K562 (cell line): Measurements from ENCODE around the gene RND1. TPM values are rescaled to one million over a fixed set of nuclear protein-coding genes. Genes with fewer than 3 reads are reported as not detected.

Experiments
- ATAC-seq: fragments of 200-7000 bp; cut with Tn5 transposase; 3 replicates; pipeline ENCODE4 v1.9.1; 2020; ENCODE audit warnings: moderate library complexity
- BruUV-seq: library from RNA; stranded (reverse); fragments of 400-500 nt; replicated peaks from 2 replicates; lab custom pipeline; 2021; lab: Mats Ljungman, UMichigan
- CTCF ChIA-PET: fragments of 300-600 bp; formaldehyde crosslinking; extraction: SDS; loops from one replicate; lab custom pipeline; 2021; ENCODE audit warnings: low intra/inter-chr PET ratio; lab: Yijun Ruan, JAX
- POLR2A ChIA-PET: fragments of 300-600, 350-650 bp; sonication (Branson Sonifier 250); formaldehyde crosslinking; extraction: SDS; loops from one replicate; lab custom pipeline; 2021; ENCODE audit warnings: antibody characterized with exemption, inconsistent platforms; lab: Yijun Ruan, JAX
- DNase-seq, 4 experiments: peaks; one replicate each; pipeline versions ENCODE4 v3.0.0 to v3.0.0-alpha.2; 2011 to 2018; ENCODE audit warnings: low spot score in 3 of 4, mixed read lengths in 3 of 4; ENCODE audit errors: extremely low read depth in 1 of 4
- FAIRE-seq: peaks from 2 replicates; lab custom pipeline; 2011; peaks lifted over from hg19 to GRCh38; lab: Jason Lieb, UNC
- H2AFZ ChIP-seq: 2 replicates; pipeline ENCODE4 v1.6.0; 2011; ENCODE audit warnings: low read depth, low read length, control low read depth, inconsistent platforms
- H3K27ac ChIP-seq: fragments of 200-600 bp; 3 replicates; pipeline ENCODE4 v1.8.0; 2011; ENCODE audit warnings: low read depth, mild to moderate bottlenecking, control low read depth, inconsistent platforms, low read length, moderate library complexity, mixed read lengths; ENCODE audit errors: extremely low read depth
- H3K27me3 ChIP-seq, 2 experiments: fragments of 300-600 bp in 1 of 2; 2 replicates in 1 of 2; 3 replicates in 1 of 2; pipeline versions ENCODE4 v1.6.0 to v1.8.0; 2011; ENCODE audit warnings: inconsistent platforms in 2 of 2, low read length in 2 of 2, mild to moderate bottlenecking in 1 of 2, mixed read lengths in 1 of 2, moderate library complexity in 1 of 2; ENCODE audit not compliant: control insufficient read depth in 2 of 2, insufficient read depth in 2 of 2
- H3K36me3 ChIP-seq: fragments of 300-600 bp; 3 replicates; pipeline ENCODE4 v1.8.0; 2011; ENCODE audit warnings: mild to moderate bottlenecking, low read length, inconsistent platforms; ENCODE audit not compliant: control insufficient read depth, insufficient read depth
- H3K4me1 ChIP-seq, 2 experiments: fragments of 200-600 bp in 1 of 2; replicated peaks in 1 of 2; 2 replicates in 1 of 2; 3 replicates in 1 of 2; pipeline versions ENCODE4 v1.5.1 to v1.8.0; 2011; ENCODE audit warnings: inconsistent platforms in 2 of 2, low read length in 2 of 2, mild to moderate bottlenecking in 1 of 2, mixed read lengths in 1 of 2, moderate library complexity in 1 of 2; ENCODE audit not compliant: control insufficient read depth in 2 of 2, insufficient read depth in 2 of 2
- H3K4me2 ChIP-seq: 2 replicates; pipeline ENCODE4 v1.6.1; 2011; ENCODE audit warnings: low read length, control low read depth, inconsistent platforms, mixed read lengths; ENCODE audit not compliant: insufficient read depth
- H3K4me3 ChIP-seq: fragments of 200-600 bp; sonication (generic), shearing (Covaris generic); 2 replicates; pipeline ENCODE4 v1.5.1; 2016; ENCODE audit warnings: control low read depth, inconsistent platforms
- H3K79me2 ChIP-seq: fragments of 200-600 bp; 3 replicates; pipeline ENCODE4 v1.8.0; 2011; ENCODE audit warnings: low read length, inconsistent platforms; ENCODE audit not compliant: control insufficient read depth, insufficient read depth
- H3K9ac ChIP-seq, 2 experiments: 2 replicates each; pipeline versions ENCODE4 v1.6.0 to v1.6.1; 2011; ENCODE audit warnings: low read depth in 2 of 2, low read length in 2 of 2, control low read depth in 1 of 2, inconsistent platforms in 1 of 2, mild to moderate bottlenecking in 1 of 2, mixed read lengths in 1 of 2; ENCODE audit not compliant: insufficient read depth in 1 of 2
- H3K9me1 ChIP-seq: one replicate; pipeline ENCODE4 v1.6.0; 2011; ENCODE audit warnings: inconsistent platforms, mild to moderate bottlenecking, low read length, moderate library complexity; ENCODE audit not compliant: control insufficient read depth, insufficient read depth
- H3K9me3 ChIP-seq: replicated peaks from 2 replicates; pipeline ENCODE4 v1.5.1; 2011; ENCODE audit warnings: low read depth, low read length, inconsistent platforms; ENCODE audit not compliant: control insufficient read depth, insufficient read depth
- H4K20me1 ChIP-seq: replicated peaks from 2 replicates; pipeline ENCODE4 v1.6.1; 2011; ENCODE audit warnings: low read length, inconsistent platforms, mixed read lengths; ENCODE audit not compliant: control insufficient read depth, insufficient read depth
- CHD4 ChIP-seq: fragments of 200-600 bp; sonication (generic); IDR thresholded peaks from 3 replicates; pipeline ENCODE4 v1.6.1; 2012; ENCODE audit warnings: low read depth, mild to moderate bottlenecking, mixed read lengths, low read length, inconsistent platforms; ENCODE audit not compliant: insufficient read depth, insufficient replicate concordance, poor library complexity, severe bottlenecking
- MAFF ChIP-seq: IDR thresholded peaks from 2 replicates; pipeline ENCODE4 v1.6.1; 2012; ENCODE audit warnings: low read length, improper control_type of control experiment
- SMAD2 ChIP-seq: fragments of 150-350 bp; IDR thresholded peaks from 2 replicates; pipeline ENCODE4 v1.6.1; 2014; ENCODE audit warnings: low read depth, mild to moderate bottlenecking, low read length
- SPI1 ChIP-seq: IDR thresholded peaks from 2 replicates; pipeline ENCODE4 v1.6.1; 2011; ENCODE audit warnings: low read depth, low read length, control low read depth, borderline replicate concordance
- ZBTB11 ChIP-seq, 3 experiments: fragments of 200-800 bp in 1 of 3; fragments of 250-450 bp in 1 of 3; fragments of 450-650 bp in 1 of 3; sonication (Bioruptor Pico) in 1 of 3; sonication (Bioruptor generic) in 1 of 3; formaldehyde crosslinking in 1 of 3; IDR thresholded peaks; 2 replicates each; pipeline versions ENCODE4 v1.6.1 to v1.8.0; 2016 to 2022; ENCODE audit warnings: mild to moderate bottlenecking in 2 of 3, missing genetic modification characterization in 2 of 3, missing compliant biosample characterization in 1 of 3, moderate library complexity in 1 of 3
- ZZZ3 ChIP-seq: fragments of 450-650 bp; IDR thresholded peaks from 2 replicates; pipeline ENCODE4 v1.6.1; 2016; ENCODE audit warnings: antibody characterized with exemption, mild to moderate bottlenecking, moderate library complexity
- WGBS: fragments of 100-300 bp; shearing (Covaris generic); methylation state at CpG from one replicate; pipeline ENCODE4 v1.1.6; 2016; ENCODE audit warnings: low coverage, mixed read lengths; ENCODE audit not compliant: insufficient coverage; ENCODE audit errors: missing lambda C conversion rate; 5-methylcytosine and 5-hydroxymethylcytosine counted together
- in situ Hi-C: fragments of 300-500 bp; cut with MboI; formaldehyde crosslinking; loops from 4 replicates; pipeline ENCODE4 v1.15.0; 2018; ENCODE audit warnings: inconsistent platforms, mixed read lengths
- intact Hi-C: fragments of 100-400 bp; cut with micrococcal nuclease; formaldehyde crosslinking; loops from 2 replicates; pipeline ENCODE4 v1.14.2; 2022
- polyA plus RNA-seq, 8 experiments: library from polyadenylated mRNA; depleted of rRNA in 4 of 8; stranded (reverse) in 5 of 8; unstranded in 3 of 8; fragments of >200 nt; fragmentation: Nextera tagmentation in 2 of 8; fragmentation: Illumina TruSeq in 1 of 8; extraction: Ambion mirVana in 2 of 8; extraction: Trizol in 1 of 8; gene quantifications; 2 replicates each; pipeline versions ENCODE4 v1.2.1 to v1.2.3, GENCODE V29; 2011 to 2014; ENCODE audit warnings: inconsistent platforms in 1 of 8, missing spikeins in 1 of 8
- total RNA-seq, 7 experiments: library from RNA; depleted of rRNA in 6 of 7; stranded (reverse); fragments of >200 nt in 6 of 7; fragmentation: Illumina TruSeq in 2 of 7; extraction: Trizol in 2 of 7; gene quantifications; 2 replicates each; pipeline versions ENCODE4 v1.2.1 to v1.2.3, GENCODE V29; 2011 to 2021; ENCODE audit warnings: low replicate concordance in 1 of 7
- TF ChIP-seq, protein P1 (sequence below), 3 experiments: IDR thresholded peaks in 2 of 3; conservative IDR thresholded peaks in 1 of 3; 2 replicates each; pipeline ENCODE4 v1.5.1; 2011 to 2012; ENCODE audit warnings: low read length in 3 of 3, mild to moderate bottlenecking in 3 of 3, control low read depth in 2 of 3, improper control_type of control experiment in 1 of 3, inconsistent platforms in 1 of 3, low read depth in 1 of 3, mixed read lengths in 1 of 3, moderate library complexity in 1 of 3; ENCODE audit not compliant: insufficient read depth in 2 of 3
- TF ChIP-seq, protein P2 (sequence below): IDR thresholded peaks from 2 replicates; pipeline ENCODE4 v1.6.1; 2011; ENCODE audit warnings: borderline replicate concordance, low read depth, mild to moderate bottlenecking, moderate library complexity, low read length; ENCODE audit not compliant: insufficient read depth, poor library complexity, severe bottlenecking

RND1 gene
- total and polyA plus RNA-seq, 9 of the 15 experiments (the other 6 are each of a cell fraction or from before 2014, with no cell fraction given), result 0.18 to 0.78 (median 0.58) TPM; not detected in 2

GRCh38 chr12:48813465-48814261 is 52.0 kb downstream of the RND1 start:
- Histone ChIP-seq H3K9me1 (no peaks in the 10 kb centered on the region), H4K20me1 (no peaks in the 10 kb centered on the region), H3K4me3 (peak overlapping the region; percentile 65), H3K9me3 (no peaks in the 10 kb centered on the region), H3K4me1 (peaks cover 4 to 33% of the 10 kb centered on the region in 2 experiments; a peak in 3 of 5 replicates), H3K4me2 (peak overlapping the region; percentile 84), H2AFZ (peak overlapping the region; percentile 99), H3K27ac (peak overlapping the region; percentile 55; the same call in 2 of the 3 replicates), H3K27me3 (peaks cover 0 to 7% of the 10 kb centered on the region in 2 experiments; a peak in 1 of 5 replicates), H3K9ac (peak overlapping the region; percentile 79 to 91), H3K36me3 (no peaks in the 10 kb centered on the region), H3K79me2 (no peaks in the 10 kb centered on the region)
- WGBS, result 30% methylated on average over 16 of the region's 18 CpGs
- in situ Hi-C loops, result no loop called here
- peak; percentile 2; the same call in 2 of the 3 replicates for ATAC-seq
- intact Hi-C loops, result loop anchor here (2.0 kb wide), 2 partner anchors 39 to 77 kb away; partner anchors contain the start of gene DDX23
- ChIA-PET CTCF (interaction anchor here (0.7 to 2.1 kb wide), 4 partner anchors 60 to 174 kb away, joined by 3 to 9 read pairs (median 4); no protein-coding TSS in a partner anchor), POLR2A (interaction anchor here (0.6 to 1.4 kb wide), 3 partner anchors 10 to 18 kb away, joined by 3 to 5 read pairs (median 4); no protein-coding TSS in a partner anchor)
- no TSS peak for BruUV-seq
- DNase-seq, result no peak
- FAIRE-seq, result peak; percentile 74
- TF ChIP-seq, protein P1, sequence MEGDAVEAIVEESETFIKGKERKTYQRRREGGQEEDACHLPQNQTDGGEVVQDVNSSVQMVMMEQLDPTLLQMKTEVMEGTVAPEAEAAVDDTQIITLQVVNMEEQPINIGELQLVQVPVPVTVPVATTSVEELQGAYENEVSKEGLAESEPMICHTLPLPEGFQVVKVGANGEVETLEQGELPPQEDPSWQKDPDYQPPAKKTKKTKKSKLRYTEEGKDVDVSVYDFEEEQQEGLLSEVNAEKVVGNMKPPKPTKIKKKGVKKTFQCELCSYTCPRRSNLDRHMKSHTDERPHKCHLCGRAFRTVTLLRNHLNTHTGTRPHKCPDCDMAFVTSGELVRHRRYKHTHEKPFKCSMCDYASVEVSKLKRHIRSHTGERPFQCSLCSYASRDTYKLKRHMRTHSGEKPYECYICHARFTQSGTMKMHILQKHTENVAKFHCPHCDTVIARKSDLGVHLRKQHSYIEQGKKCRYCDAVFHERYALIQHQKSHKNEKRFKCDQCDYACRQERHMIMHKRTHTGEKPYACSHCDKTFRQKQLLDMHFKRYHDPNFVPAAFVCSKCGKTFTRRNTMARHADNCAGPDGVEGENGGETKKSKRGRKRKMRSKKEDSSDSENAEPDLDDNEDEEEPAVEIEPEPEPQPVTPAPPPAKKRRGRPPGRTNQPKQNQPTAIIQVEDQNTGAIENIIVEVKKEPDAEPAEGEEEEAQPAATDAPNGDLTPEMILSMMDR (IDR thresholded peaks at IDR 0.05 in 2 of 3, conservative IDR thresholded peaks at IDR 0.05 in 1 of 3; ENCODE audit: insufficient read depth in 2 of 3, low read depth in 1 of 3, low read length in 3 of 3), result peak in 1 of 3 experiments; percentile 14; a peak in 3 of 6 replicates
- TF ChIP-seq SPI1 (peak; percentile 6; the same call in 1 of the 2 replicates), MAFF (no peak), CHD4 (peak; percentile 4), ZBTB11 (CRISPR knock-in tag; IDR thresholded peaks at IDR 0.05) (no peak), ZZZ3 (no peak), SMAD2 (no peak)
- TF ChIP-seq, protein P2, sequence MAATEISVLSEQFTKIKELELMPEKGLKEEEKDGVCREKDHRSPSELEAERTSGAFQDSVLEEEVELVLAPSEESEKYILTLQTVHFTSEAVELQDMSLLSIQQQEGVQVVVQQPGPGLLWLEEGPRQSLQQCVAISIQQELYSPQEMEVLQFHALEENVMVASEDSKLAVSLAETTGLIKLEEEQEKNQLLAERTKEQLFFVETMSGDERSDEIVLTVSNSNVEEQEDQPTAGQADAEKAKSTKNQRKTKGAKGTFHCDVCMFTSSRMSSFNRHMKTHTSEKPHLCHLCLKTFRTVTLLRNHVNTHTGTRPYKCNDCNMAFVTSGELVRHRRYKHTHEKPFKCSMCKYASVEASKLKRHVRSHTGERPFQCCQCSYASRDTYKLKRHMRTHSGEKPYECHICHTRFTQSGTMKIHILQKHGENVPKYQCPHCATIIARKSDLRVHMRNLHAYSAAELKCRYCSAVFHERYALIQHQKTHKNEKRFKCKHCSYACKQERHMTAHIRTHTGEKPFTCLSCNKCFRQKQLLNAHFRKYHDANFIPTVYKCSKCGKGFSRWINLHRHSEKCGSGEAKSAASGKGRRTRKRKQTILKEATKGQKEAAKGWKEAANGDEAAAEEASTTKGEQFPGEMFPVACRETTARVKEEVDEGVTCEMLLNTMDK, result peak; percentile 0
